NCI-H1417 treated with DMSO at 0.1 percent for 48 hours (cell line): ENCODE results near the gene RBMS1.

ENCODE experiments used
- DNase-seq: peaks from one replicate; lab custom pipeline; 2025; lab: John Stamatoyannopoulos, UW

The RBMS1 gene

GRCh38 chr2:160301420-160301819, 192.2 kb downstream of the RBMS1 start:
- no peak for DNase-seq

DNA sequence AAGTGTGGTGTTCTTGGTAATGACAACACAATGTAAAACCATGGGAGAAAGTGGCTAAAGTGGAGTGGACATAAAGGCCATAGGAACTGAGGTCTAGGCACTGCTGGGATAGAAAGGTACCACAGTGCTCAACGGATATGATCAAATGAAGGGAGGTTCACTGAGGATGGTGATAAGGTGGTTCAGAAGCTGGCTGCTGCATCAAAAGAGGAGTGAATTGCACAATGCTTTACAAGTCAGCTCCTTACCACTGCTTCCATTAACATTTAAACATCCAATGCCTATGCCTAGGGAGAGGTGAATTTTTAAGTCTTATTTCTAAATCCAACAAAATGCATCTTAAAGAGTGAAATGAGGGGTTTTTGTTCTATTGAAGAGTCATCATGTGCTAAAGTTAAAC, 193.4 kb downstream of the RBMS1 start:
- no peak for DNase-seq

GRCh38 chr2:160299540-160299939, 194.1 kb downstream of the RBMS1 start:
- DNase-seq: no peak

DNA sequence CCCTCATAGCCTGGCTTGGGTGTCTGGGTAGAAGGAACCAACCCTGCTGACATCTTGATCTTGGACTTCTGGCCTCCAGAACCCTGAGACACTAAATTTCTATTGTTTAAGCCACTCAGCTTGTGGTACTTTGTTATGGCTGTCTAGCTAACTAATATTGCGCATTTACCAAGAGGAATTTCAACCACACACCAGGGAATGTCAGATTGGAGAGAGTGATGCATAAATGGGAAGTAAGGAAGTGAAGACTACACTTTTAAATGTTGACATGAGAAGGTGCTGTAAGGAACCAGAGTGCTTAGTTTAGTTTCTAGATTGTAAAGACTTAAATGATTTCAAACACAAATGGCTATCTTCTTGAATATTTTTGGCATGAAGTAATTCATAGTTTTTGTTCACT, 194.6 kb downstream of the RBMS1 start:
- no peak for DNase-seq

DNA sequence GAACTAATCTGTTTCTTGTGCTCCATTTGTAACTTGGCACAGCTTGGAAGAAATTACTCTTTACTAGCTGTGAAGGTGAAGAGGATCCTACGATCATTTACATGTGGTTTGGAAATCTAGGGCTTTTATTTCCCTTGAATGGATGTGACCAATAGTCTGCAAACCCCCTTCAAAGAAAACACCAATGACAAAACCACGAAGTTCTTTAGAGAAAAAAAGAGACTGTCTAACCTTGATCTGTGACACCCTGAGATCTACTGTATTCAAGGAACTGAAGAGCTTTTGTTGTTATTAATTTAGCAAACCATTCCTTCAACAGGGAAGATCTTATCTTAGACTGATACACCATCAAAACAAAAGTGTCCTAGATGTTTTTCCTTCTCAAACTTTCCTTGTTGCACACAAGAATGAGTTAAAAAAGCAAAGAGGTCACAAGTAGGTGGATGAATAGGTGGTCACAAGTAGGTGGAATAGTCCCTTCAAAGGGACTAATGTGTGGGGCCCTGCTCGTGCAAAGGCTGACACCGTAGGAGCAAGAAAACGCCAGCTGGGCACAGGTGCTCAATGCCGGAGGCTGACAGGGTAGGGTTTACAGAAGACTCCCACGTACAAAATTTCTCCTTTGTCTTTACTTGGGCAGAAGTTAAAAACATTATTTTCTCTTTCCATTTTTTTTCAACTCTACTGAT, 197.9 kb downstream of the RBMS1 start:
- no peak for DNase-seq

DNA sequence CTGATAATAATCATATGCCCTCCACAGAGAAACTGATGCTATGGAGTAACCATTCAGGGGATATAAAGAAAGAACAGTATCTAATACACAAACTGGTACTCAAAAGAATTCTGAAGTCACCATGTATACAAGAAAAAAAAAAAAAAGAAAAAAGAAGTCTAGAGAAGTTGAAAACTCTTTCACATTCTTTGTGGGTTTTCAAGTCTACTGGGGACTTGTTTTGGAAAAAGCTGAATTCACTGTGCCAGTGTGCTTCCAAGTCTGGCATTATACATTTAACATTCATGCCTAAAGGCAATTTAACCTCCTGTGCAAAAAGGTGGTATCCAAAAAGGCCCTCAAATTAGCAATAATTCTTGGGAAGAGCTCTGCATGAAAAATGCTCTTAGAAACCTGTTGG, 198.7 kb downstream of the RBMS1 start:
- DNase-seq: no peak

GRCh38 chr2:160294339-160294803, 199.2 kb downstream of the RBMS1 start:
- no peak for DNase-seq

DNA sequence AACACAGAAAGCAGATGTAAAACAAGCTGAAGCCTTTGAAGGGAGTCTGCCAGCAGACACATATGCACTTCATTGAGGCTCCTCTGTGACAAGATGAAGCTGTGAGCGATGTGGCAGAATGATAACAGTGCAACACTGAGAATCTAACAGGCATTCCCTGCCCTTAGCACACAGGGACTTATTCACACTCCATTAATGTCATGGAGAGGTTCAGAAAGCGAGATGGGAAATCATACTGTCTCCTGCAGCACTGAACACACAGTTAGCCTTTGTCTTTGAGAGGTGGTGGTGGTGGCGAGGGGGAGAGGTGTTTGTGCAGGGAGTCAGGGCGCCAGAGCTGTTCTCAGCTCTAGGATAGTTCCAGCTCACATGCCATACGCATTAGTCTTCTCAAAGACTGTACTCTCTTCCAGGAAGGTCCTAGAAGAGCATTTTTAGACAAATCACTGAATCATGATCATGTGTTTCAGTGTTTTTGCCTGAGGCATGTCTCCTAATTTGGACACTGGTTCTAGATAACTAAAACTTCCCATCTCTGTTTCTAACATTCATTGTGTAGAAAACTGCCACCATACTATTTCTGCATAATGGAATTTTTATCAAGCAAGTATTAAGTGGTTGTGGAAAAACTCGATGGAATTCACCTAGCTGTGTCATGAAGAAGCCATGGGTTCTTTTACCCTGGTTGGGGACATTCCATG, 200.1 kb downstream of the RBMS1 start:
- DNase-seq: no peak

DNA sequence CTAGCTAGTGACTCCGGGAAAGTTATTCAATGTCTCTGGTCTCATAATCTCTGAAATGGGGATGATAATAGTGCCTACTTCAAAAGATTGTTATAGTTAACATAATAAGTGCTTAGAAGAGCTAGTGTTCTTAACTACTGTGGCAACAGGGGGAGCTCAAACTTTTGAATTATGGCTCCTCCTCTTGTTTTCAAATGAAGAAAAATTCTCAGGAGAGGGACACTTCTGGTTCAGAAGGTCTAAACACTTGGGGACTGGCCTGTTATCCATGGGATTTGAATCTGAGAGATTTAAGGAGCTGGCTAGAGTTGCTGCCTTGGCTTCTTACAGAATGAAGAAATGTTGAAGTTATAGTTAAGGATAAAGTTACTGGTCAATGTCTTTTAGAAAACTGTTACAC, 201.4 kb downstream of the RBMS1 start:
- DNase-seq: no peak

DNA sequence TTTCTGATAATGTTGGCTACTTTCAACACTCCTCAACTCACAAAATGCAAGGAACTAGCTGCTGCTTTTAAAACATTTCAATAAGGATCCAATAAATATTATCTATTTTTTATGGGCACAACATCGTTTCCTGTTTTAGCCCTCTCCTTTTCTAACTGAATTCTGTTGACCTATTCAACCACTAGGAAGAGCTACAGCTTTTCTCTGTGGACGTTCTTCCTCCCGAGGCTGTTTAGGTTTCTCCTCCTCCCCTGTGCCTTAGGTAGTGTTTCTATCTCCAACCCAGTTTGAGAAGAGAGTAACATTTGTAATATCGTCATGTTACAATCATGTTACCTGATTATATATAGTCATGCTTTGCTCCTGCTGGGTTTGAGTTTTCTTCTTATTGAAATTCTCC, 202.2 kb downstream of the RBMS1 start:
- no peak for DNase-seq

DNA sequence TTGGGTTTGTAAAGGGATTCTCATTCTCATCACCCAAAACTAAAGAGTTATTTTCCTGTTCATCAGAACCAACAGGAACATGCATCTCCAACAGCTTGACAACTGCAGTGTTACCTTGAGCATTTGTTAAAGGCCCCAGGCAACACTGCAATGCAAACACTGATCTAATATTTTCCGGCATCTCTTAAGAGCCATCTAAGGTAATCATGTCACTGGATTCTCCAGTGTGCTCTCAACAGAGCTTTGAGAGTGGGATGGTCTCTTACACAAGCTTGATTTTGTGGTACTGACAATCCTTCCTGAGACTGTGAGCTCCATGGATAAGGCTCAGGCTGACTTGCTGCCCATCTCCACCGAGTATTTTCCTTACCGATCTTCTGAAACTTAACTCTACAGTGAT, 203.0 kb downstream of the RBMS1 start:
- no peak for DNase-seq

GRCh38 chr2:160289831-160290230, 203.8 kb downstream of the RBMS1 start:
- no peak for DNase-seq

DNA sequence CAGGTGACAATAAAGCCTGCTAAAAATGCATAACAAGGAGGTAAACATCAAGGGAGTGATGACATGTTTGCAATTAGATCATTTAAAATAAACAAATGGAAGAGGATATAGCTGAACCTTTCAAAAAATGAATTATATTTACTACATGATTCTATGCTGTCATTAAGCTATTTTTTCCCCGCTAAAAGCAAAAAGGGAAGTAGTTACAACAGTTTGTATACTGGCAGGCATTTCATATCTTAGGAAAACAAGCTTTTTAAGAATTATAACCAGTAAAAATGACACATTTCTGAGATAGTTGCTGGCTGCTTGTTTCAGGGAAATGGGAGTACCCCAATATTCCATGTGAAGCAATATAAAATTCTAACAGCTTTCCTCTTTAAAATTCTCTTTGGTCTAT, 204.5 kb downstream of the RBMS1 start:
- no peak for DNase-seq

GRCh38 chr2:160288324-160288723, 205.3 kb downstream of the RBMS1 start:
- DNase-seq: no peak

- DNase-seq: no peak
Observed at GRCh38 chr2:160287476-160287875, 206.1 kb downstream of the RBMS1 start.

DNA sequence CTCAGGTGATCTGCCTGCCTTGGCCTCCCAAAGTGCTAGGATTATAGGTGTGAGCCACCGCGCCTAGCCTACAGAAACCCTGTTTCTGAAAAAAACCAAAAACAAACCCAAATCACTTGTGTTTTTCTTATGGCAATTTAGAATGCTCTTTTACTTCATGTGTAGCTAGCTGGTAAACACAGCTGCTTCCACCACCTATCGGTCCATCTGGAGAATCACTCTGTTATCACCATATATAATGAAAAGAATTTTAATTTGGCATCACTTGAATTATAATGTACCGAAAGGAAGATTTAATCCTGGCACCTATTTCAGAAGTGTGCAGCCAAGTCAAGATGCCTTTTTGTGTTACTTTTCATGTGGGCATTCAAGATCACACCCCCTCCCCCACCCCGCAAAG, 207.1 kb downstream of the RBMS1 start:
- DNase-seq: no peak

DNA sequence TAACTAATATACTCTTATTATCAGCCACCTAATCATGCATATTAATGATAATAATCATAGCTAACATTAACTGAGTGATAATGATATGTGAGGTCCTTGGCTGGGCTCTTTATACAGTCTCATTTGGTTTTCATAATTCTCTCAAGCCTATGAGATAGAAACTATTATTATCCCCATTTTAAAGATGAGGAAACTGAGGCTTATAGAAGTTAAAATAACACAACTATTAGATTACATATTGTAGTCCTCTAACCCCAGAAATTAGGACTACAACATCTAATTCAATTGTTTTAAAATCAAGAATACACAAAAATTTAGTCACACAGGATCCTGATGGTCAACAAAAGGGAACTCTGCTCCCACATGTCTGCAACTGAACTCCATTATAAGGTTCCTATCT, 209.9 kb downstream of the RBMS1 start:
- DNase-seq: no peak

DNA sequence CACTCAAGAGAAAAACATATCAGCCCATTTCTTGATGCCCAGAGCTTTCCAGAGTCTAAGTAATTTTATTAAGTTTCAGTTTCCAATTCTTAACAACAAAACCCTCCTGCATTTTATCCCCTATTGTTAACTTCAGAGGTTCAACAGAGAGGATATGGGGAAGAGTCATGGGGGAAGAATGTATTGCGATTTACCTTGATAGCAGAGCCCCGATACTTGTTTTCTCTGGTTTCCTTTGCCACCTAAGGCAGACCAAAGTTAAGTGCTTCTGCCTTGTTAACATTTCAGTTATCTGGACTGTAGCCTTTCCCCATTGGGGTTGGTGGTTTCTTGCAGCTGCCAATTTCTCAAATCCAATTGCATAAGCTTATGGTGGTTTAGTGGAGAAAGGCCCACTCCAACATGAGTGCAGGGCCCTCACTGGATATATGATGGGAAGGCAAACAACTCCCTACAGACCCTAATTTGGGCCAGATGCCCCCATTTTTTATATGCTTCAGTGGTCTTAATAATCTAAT, 211.5 kb downstream of the RBMS1 start:
- DNase-seq: no peak

DNA sequence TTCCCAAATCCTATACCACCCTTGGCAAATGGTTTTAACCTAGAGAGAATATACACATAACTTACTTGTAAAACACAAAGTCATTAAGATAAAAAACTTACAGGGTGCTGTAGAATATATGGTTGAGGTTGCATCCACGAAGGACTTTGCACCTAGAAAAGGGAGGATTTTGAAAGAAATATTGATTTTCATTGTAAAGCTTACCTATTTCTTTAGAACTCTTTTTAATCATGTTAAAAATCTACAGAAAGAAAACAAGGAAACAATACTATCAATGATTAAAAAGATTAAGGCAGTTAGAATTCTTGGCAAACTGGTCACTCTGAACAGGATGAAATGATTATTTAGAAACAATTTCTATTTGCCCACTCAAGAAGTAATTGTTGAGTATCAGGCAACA, 212.4 kb downstream of the RBMS1 start:
- no peak for DNase-seq

- no peak for DNase-seq
Observed at GRCh38 chr2:160279813-160280465, 213.7 kb downstream of the RBMS1 start.

- DNase-seq: no peak
Observed at GRCh38 chr2:160278879-160279177, 214.8 kb downstream of the RBMS1 start.

GRCh38 chr2:160278101-160278878, 215.3 kb downstream of the RBMS1 start:
- no peak for DNase-seq
